ENCODE data around the gene TRMT1L. TPM values are rescaled to one million over a fixed set of nuclear protein-coding genes. Genes with fewer than 3 reads are reported as not detected.
"Not testable (repeated sequence)": the region's sequence is repeated elsewhere in the genome, so short reads cannot be mapped to it uniquely, and the experiment has no call there.

TRMT1L gene
- total RNA-seq: 10 to 100 TPM; 12.5 to 16.9 TPM
- long read RNA-seq, donor 1, full-length matches to known transcripts: 4 of 6 reads
- long read RNA-seq, donor 1, partial matches to known transcripts: 0 of 6 reads
- long read RNA-seq, donor 1, other reads (novel, unspliced or antisense): 2 of 6 reads
- long read RNA-seq, donor 2, full-length matches to known transcripts: 4 of 8 reads
- long read RNA-seq, donor 2, partial matches to known transcripts: 2 of 8 reads
- long read RNA-seq, donor 2, other reads (novel, unspliced or antisense): 2 of 8 reads

- peak; percentile 100 for DNase-seq (ENCODE audit: low spot score)
- intact Hi-C loops (cut with DNase I): no loop called here
These were observed at the start of gene TRMT1L, which contains the start of gene SWT1 for GRCh38 chr1:185156854-185157598. Gene TRMT1L (minus strand): TSS chr1:185156953. CDS start chr1:185156712, 241 bp downstream. Gene SWT1 (plus strand): TSS chr1:185157167. CDS start chr1:185160842, 3,675 bp downstream.

- DNase-seq (ENCODE audit: low spot score): no peak
- intact Hi-C loops (cut with DNase I): no loop called here
These were observed 44.1 kb upstream of the TRMT1L start for GRCh38 chr1:185200889-185201288.

GRCh38 chr1:185198712-185199111 is 42.0 kb upstream of the TRMT1L start:
- DNase-seq (ENCODE audit: low spot score); intact Hi-C loops (cut with DNase I): not testable (repeated sequence)

GRCh38 chr1:185193756-185194155 is 37.0 kb upstream of the TRMT1L start:
- no peak for DNase-seq (ENCODE audit: low spot score)
- intact Hi-C loops (cut with DNase I): no loop called here

- intact Hi-C loops (cut with DNase I): no loop called here
- DNase-seq (ENCODE audit: low spot score): no peak
These were observed 13.6 kb upstream of the TRMT1L start for GRCh38 chr1:185170291-185170848.

GRCh38 chr1:185166106-185166505 is 9.4 kb upstream of the TRMT1L start:
- no peak for DNase-seq (ENCODE audit: low spot score)
- intact Hi-C loops (cut with DNase I): loop anchor here in 1 of 2 donors (10.0 kb wide), 1 partner anchor 361 kb away; no protein-coding TSS in a partner anchor

- no peak for DNase-seq (ENCODE audit: low spot score)
- intact Hi-C loops (cut with DNase I): loop anchor here in 1 of 2 donors (10.0 kb wide), 1 partner anchor 358 kb away; no protein-coding TSS in a partner anchor
These were observed 5.7 kb upstream of the TRMT1L start for GRCh38 chr1:185162491-185162890.

GRCh38 chr1:185159966-185160365 is 3.2 kb upstream of the TRMT1L start:
- intact Hi-C loops (cut with DNase I): loop anchor here in 1 of 2 donors (10.0 kb wide), 1 partner anchor 355 kb away; no protein-coding TSS in a partner anchor
- no peak for DNase-seq (ENCODE audit: low spot score)

GRCh38 chr1:185158800-185159199 is 2.0 kb upstream of the TRMT1L start:
- intact Hi-C loops (cut with DNase I): no loop called here
- DNase-seq (ENCODE audit: low spot score): no peak

GRCh38 chr1:185157599-185158412 is 1.1 kb upstream of the TRMT1L start:
- intact Hi-C loops (cut with DNase I): no loop called here
- DNase-seq (ENCODE audit: low spot score): no peak

GRCh38 chr1:185156288-185156853 is 382 bp downstream of the TRMT1L start:
- DNase-seq (ENCODE audit: low spot score): no peak

GRCh38 chr1:185155600-185156287 is 1.0 kb downstream of the TRMT1L start:
- intact Hi-C loops (cut with DNase I): no loop called here
- DNase-seq (ENCODE audit: low spot score): no peak

More at GRCh38 chr1:185156288-185156853, 382 bp downstream of the TRMT1L start:
- intact Hi-C loops (cut with DNase I): no loop called here

GRCh38 chr1:185154912-185155513 is 1.7 kb downstream of the TRMT1L start:
- intact Hi-C loops (cut with DNase I): no loop called here
- no peak for DNase-seq (ENCODE audit: low spot score)

GRCh38 chr1:185152187-185152767 is 4.5 kb downstream of the TRMT1L start:
- intact Hi-C loops (cut with DNase I): no loop called here

GRCh38 chr1:185151215-185151614 is 5.5 kb downstream of the TRMT1L start:
- no peak for DNase-seq (ENCODE audit: low spot score)
- intact Hi-C loops (cut with DNase I): no loop called here

More at GRCh38 chr1:185152187-185152767, 4.5 kb downstream of the TRMT1L start:
- no peak for DNase-seq (ENCODE audit: low spot score)

- DNase-seq (ENCODE audit: low spot score): no peak
- intact Hi-C loops (cut with DNase I): no loop called here
These were observed 12.5 kb downstream of the TRMT1L start for GRCh38 chr1:185144233-185144632.

GRCh38 chr1:185139246-185139645 is 17.5 kb downstream of the TRMT1L start:
- no peak for DNase-seq (ENCODE audit: low spot score)
- intact Hi-C loops (cut with DNase I): no loop called here
